Adipocyte (in vitro differentiated cells): ENCODE measurements around the gene NFKB1.

Experiments used
- DNase-seq: peaks from one replicate; pipeline ENCODE4 v3.0.0-alpha.2; 2015; ENCODE audit warnings: low read depth
- H3K27me3 ChIP-seq: replicated peaks from 2 replicates; pipeline ENCODE4 v1.7.0; 2013; ENCODE audit warnings: mild to moderate bottlenecking, low read length, moderate library complexity; ENCODE audit not compliant: control insufficient read depth, insufficient read depth
- H3K36me3 ChIP-seq: 2 replicates; pipeline ENCODE4 v1.7.0; 2013; ENCODE audit warnings: low read length, mild to moderate bottlenecking, moderate library complexity; ENCODE audit not compliant: control insufficient read depth, insufficient read depth, severe bottlenecking
- H3K4me1 ChIP-seq: 2 replicates; pipeline ENCODE4 v1.7.0; 2013; ENCODE audit warnings: mild to moderate bottlenecking, low read length, moderate library complexity; ENCODE audit not compliant: control insufficient read depth, insufficient read depth
- H3K4me3 ChIP-seq: 2 replicates; pipeline ENCODE4 v1.7.0; 2013; ENCODE audit warnings: mild to moderate bottlenecking, low read length, moderate library complexity
- H3K9ac ChIP-seq: 2 replicates; pipeline ENCODE4 v1.7.0; 2013; ENCODE audit warnings: mild to moderate bottlenecking, low read length, moderate library complexity
- H3K9me3 ChIP-seq: 2 replicates; pipeline ENCODE4 v1.7.0; 2013; ENCODE audit warnings: mild to moderate bottlenecking, low read length, moderate library complexity; ENCODE audit not compliant: control insufficient read depth

Gene NFKB1

DNA sequence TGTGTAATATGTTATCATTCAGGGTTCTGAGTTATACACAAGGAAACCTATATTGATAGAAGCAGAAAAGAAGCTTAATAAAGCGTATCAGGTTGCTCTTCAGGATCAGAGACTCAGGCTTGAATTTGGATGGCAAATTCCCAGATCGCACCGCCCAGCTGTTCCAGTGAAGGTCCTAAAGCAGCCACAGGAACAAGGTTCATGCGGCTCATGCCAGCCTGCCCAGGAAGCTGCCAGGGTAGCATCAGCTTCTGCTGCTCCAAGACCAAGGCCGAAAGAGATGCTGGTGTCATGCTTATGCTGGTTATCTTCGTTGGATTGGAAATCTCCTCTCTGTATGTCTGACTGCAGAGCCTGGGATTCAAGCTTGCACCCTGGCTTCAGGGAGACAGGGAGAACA, 131.9 kb downstream of the NFKB1 start:
- no peak overlapping the region for H3K9ac ChIP-seq
- H3K9me3 ChIP-seq, result no peaks in the 10 kb centered on the region
- peaks cover 14% of the 10 kb centered on the region for H3K36me3 ChIP-seq
- no peak for DNase-seq
- H3K4me1 ChIP-seq, result peaks cover 2% of the 10 kb centered on the region
- no peaks in the 10 kb centered on the region for H3K27me3 ChIP-seq
- H3K4me3 ChIP-seq, result no peak overlapping the region

DNA sequence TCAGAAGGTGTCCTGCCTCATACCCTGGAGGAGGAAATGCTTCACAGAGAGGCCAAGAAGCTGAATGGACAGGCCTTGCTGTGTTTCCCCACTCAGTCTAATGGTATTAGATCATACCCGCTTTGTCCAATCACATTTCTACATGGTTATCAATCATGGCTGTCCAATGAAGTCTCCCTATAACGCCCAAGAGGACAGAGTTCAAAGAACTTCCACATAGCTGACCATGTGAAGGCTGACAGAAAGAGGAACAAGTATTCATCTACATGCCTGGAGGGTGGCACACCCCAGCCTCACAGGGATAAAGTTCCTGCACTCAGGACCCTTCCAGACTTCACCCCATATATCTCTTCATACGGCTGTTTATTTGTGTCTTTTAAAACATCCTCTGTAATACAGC, 136.2 kb downstream of the NFKB1 start:
- H3K9me3 ChIP-seq, result no peaks in the 10 kb centered on the region
- no peaks in the 10 kb centered on the region for H3K27me3 ChIP-seq
- no peak overlapping the region for H3K9ac ChIP-seq
- H3K36me3 ChIP-seq, result peaks cover 14% of the 10 kb centered on the region
- H3K4me3 ChIP-seq, result no peak overlapping the region
- no peak for DNase-seq
- H3K4me1 ChIP-seq, result peaks cover 15% of the 10 kb centered on the region

DNA sequence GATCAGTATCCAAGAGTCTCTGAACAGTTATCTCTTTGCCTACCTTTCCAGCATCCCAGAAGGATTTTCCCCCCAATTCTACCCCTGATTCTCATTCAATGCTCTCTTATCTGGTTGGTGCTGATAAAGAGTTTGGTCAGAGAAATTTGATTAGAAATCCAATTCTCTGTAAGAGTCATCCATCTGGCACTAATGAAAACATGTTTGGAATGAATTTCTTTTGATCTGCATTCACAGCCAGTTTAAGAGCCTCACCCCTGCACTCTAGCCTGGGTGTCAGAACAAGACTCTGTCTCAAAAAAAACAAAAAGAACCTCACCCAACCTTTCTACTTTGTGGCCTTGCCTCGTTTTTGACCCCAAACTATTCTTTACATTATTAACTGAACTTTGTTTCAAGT, 137.5 kb downstream of the NFKB1 start:
- Histone ChIP-seq H3K4me3 (no peak overlapping the region), H3K4me1 (peaks cover 25% of the 10 kb centered on the region), H3K27me3 (no peaks in the 10 kb centered on the region), H3K9ac (no peak overlapping the region), H3K9me3 (no peaks in the 10 kb centered on the region), H3K36me3 (peaks cover 12% of the 10 kb centered on the region)
- no peak for DNase-seq

DNA sequence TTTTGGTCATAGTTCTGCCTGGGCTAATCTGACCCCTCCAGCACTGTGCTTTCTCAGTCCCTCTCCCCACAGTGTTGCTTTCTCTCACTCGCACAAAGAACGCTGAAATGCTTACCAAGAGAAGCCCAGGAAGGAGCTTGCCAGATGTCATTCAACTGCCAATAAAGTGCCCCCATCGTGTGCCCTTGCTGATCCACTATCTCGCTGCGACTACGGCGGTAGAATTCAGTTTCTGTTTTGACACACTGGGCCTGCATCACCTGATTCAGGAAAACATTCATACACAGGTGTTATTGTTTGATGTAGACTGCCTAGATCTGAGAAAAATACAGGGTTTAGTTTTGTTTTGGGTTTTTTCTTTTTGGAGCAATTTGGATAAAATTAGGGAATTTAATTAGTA, 138.4 kb downstream of the NFKB1 start:
- Histone ChIP-seq H3K9me3 (no peaks in the 10 kb centered on the region), H3K9ac (no peak overlapping the region), H3K4me3 (no peak overlapping the region), H3K27me3 (no peaks in the 10 kb centered on the region), H3K36me3 (peaks cover 6% of the 10 kb centered on the region), H3K4me1 (peaks cover 25% of the 10 kb centered on the region)
- DNase-seq, result no peak

DNA sequence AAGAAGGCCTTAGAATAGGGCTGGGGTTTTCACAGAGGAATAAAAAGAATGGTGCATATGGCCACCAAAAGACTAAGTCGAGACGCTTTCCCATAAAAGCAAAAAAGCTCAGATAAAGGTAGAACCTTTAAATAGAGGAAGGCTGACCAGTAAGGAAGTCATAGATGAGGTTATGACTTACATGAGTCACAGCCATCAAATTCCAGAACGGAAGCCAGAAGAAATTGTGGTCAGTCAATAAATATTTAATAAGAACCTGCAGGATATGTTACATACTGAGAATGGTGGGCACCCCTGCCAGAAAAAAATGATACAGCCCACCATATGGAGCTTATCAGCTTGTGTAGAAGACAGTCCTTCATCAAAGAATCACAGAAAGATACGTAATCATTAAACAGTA, 139.5 kb downstream of the NFKB1 start:
- no peaks in the 10 kb centered on the region for H3K27me3 ChIP-seq

DNA sequence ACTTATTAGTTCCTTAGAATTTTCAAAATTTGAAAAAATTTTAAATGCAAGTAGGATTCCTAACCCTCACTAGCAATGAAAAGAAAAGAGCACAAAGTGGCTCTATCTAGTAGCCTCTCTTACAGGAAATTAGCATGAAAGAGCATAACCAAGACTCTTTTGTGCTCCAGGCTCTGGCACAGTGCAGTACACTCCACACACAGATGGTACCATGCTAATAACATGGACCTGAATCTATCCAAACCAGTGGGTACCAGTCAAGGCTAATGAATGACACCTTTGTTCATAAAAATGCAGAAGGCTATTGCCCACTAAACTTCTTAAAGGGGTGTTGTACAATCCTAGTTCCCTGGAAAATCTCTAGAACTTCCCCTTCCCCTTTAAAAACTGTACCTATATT, 140.6 kb downstream of the NFKB1 start:
- peak overlapping the region; percentile 57 for H3K9ac ChIP-seq
- no peaks in the 10 kb centered on the region for H3K9me3 ChIP-seq
- H3K27me3 ChIP-seq, result no peaks in the 10 kb centered on the region
- H3K4me1 ChIP-seq, result peaks cover 25% of the 10 kb centered on the region
- DNase-seq, result no peak
- peaks cover 3% of the 10 kb centered on the region for H3K36me3 ChIP-seq
- peak overlapping the region; percentile 61 for H3K4me3 ChIP-seq

More for the DNA sequence above, 139.5 kb downstream of the NFKB1 start:
- peaks cover 25% of the 10 kb centered on the region for H3K4me1 ChIP-seq
- DNase-seq, result no peak
- H3K9ac ChIP-seq, result no peak overlapping the region
- no peaks in the 10 kb centered on the region for H3K9me3 ChIP-seq
- H3K4me3 ChIP-seq, result no peak overlapping the region
- H3K36me3 ChIP-seq, result peaks cover 4% of the 10 kb centered on the region

DNA sequence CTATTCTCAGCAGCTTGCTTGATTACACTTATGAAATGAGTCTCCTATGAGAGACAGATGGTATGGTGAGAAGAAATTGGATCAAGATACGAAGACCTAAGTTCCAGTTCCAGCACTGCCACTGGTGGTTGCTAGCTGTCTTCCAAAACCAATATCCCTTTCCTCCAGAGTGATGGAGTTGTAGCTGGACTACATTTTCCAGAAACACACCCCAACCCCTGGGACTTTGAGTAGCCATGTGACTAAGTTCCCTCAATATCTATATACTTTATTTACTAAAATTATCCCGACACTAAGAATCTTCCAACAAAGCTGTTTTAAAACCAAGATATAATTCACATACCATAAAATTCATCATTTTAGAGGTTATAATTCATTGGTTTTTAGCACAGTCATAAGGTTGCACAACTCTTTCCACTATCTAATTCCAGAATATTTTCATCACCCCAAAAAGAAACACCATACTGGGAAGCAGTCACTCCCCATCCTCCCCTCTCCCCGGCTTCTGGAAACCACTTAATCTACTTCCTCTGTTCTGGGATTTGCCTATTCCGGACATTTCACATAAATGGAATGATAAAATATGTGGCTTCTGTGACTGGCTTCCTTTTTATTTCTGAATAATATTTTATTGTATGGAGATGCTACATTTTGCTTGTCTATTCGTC, 141.6 kb downstream of the NFKB1 start:
- H3K9ac ChIP-seq, result peak overlapping the region; percentile 57
- H3K4me1 ChIP-seq, result peaks cover 25% of the 10 kb centered on the region
- peaks cover 3% of the 10 kb centered on the region for H3K36me3 ChIP-seq
- H3K27me3 ChIP-seq, result no peaks in the 10 kb centered on the region
- peak; percentile 59 for DNase-seq
- H3K4me3 ChIP-seq, result peak overlapping the region; percentile 61
- H3K9me3 ChIP-seq, result no peaks in the 10 kb centered on the region

DNA sequence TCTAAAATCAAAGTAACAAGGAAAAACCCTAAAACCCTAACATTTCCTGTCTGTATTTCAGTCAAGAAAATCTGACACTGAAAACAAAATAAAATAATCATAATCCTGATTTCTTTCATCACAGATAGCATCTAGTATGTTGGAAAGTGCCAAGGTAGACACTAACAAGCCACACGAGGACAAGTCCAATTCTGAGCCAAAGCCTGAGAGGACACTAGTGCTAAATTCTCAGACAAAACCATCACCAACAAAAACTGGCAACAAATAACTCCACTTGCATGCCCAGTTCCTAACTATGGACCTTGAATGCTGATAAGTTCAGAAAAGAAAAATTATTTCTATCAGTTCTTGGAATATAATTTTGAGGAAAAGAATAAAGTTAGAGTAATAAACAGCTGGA, 146.0 kb downstream of the NFKB1 start:
- DNase-seq, result no peak
- peaks cover 13% of the 10 kb centered on the region for H3K4me1 ChIP-seq
- H3K4me3 ChIP-seq, result no peak overlapping the region
- peaks cover 24% of the 10 kb centered on the region for H3K36me3 ChIP-seq
- no peak overlapping the region for H3K9ac ChIP-seq
- no peaks in the 10 kb centered on the region for H3K27me3 ChIP-seq
- H3K9me3 ChIP-seq, result no peaks in the 10 kb centered on the region

DNA sequence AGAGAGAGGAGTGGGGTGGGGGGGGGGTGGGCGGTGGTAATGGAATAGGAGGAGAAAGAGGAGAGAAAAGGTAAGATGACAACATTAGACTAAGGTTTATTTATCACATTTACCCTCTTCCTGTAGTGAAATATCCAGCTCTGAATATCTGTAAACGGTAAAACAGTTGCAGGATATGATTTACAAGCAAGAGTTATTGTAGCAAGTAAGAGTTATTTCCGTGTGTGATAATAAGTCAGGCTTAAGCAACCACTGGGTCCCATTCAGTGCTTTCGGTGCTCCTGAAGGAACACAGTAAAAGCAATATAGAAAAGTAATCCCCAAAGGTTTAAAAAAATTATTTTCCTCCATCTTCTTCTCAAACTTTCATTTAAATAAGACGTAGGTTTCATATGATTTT, 156.0 kb downstream of the NFKB1 start:
- H3K27me3 ChIP-seq, result no peaks in the 10 kb centered on the region
- no peak overlapping the region for H3K9ac ChIP-seq
- H3K4me3 ChIP-seq, result no peak overlapping the region
- peaks cover 4% of the 10 kb centered on the region for H3K9me3 ChIP-seq
- DNase-seq, result no peak
- peaks cover 6% of the 10 kb centered on the region for H3K36me3 ChIP-seq
- no peaks in the 10 kb centered on the region for H3K4me1 ChIP-seq

DNA sequence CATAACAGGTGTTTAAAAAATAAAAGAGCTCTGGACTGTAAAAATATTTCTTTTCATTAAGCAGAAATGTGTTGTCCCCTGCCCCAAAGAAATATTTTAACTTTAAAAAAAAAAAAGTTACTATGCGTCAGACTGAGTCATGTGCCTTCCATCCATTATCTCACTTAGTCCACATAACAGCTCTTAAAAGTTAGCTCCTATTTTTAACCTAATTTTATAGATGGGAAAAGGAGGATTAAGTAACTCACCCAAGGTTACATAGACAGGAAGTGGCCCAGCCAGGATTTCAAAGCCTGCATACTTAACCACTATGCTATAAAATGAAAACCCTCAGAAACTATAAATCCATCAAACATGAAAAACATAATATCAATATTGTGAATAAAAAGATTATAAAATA, 161.9 kb downstream of the NFKB1 start:
- Histone ChIP-seq H3K4me3 (no peak overlapping the region), H3K9ac (no peak overlapping the region), H3K36me3 (peaks cover 19% of the 10 kb centered on the region), H3K4me1 (peaks cover 6% of the 10 kb centered on the region), H3K9me3 (peaks cover 4% of the 10 kb centered on the region), H3K27me3 (no peaks in the 10 kb centered on the region)
- no peak for DNase-seq

DNA sequence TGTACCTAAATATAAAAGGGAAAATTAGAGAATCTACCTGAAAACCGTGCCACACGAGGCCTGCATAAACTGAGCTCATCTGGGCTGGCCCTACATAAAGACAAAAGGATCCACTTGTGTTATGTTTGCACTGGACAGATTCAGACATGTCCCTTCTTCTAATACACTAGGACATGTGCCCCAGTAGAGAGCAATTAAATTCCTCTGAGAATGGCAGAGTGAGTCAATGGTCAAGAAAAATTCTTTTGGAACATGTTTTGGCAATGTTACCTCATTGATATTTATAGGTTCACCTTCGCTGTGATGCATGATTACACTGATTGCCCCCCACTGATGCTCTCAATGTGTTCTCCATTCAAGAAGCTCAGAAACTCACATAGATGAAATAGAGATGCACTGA, 164.4 kb downstream of the NFKB1 start:
- Histone ChIP-seq H3K27me3 (no peaks in the 10 kb centered on the region), H3K9ac (no peak overlapping the region), H3K36me3 (peaks cover 18% of the 10 kb centered on the region), H3K4me3 (no peak overlapping the region), H3K4me1 (peaks cover 6% of the 10 kb centered on the region), H3K9me3 (no peaks in the 10 kb centered on the region)
- DNase-seq, result no peak
